HCT116 (cell line): ENCODE measurements around the gene GSTM5. TPM values are rescaled to one million over a fixed set of nuclear protein-coding genes. Genes with fewer than 3 reads are reported as not detected.
"Not testable (repeated sequence)": the region's sequence is repeated elsewhere in the genome, so short reads cannot be mapped to it uniquely, and the experiment has no call there.

Experiments
- ATAC-seq: fragments of 200-7000 bp; cut with Tn5 transposase; 2 replicates; pipeline ENCODE4 v1.9.1; 2020; ENCODE audit warnings: mild to moderate bottlenecking, moderate library complexity
- BruUV-seq: library from RNA; stranded (reverse); fragments of 400-500 nt; replicated peaks from 2 replicates; lab custom pipeline; 2021; lab: Mats Ljungman, UMichigan
- CTCF ChIA-PET: fragments of 300-600 bp; sonication (Branson Sonifier 250); formaldehyde crosslinking; loops from one replicate; lab custom pipeline; 2021; ENCODE audit warnings: antibody characterized with exemption; lab: Charles Lee
- POLR2A ChIA-PET: fragments of 300-600, 350-600 bp; sonication (Branson Sonifier 250); formaldehyde crosslinking; loops from one replicate; lab custom pipeline; 2021; ENCODE audit warnings: antibody characterized with exemption; lab: Charles Lee
- RAD21 ChIA-PET, 2 experiments: fragments of 300-600 bp; sonication (Branson Sonifier 250); formaldehyde crosslinking; loops; one replicate each; lab custom pipeline; 2023; ENCODE audit warnings: low total read pairs in 2 of 2; ENCODE audit not compliant: uncharacterized antibody in 2 of 2, unreplicated experiment in 2 of 2, low non-redundant PET in 1 of 2; lab: Charles Lee
- DNase-seq: peaks from one replicate; pipeline ENCODE4 v3.0.0-alpha.2; 2010; ENCODE audit warnings: low read depth, low spot score
- H2AFZ ChIP-seq: fragments of 200-600 bp; shearing (Covaris generic), sonication (generic); 2 replicates; pipeline ENCODE4 v1.6.1; 2017; ENCODE audit warnings: low read depth, mixed run types, mixed read lengths, antibody characterized with exemption, low read length; ENCODE audit not compliant: poor library complexity, severe bottlenecking
- H3K27ac ChIP-seq: 2 replicates; pipeline ENCODE4 v1.5.1; 2012; ENCODE audit warnings: low read depth, low read length
- H3K27me3 ChIP-seq: fragments of 200-600 bp; sonication (generic); 2 replicates; pipeline ENCODE4 v1.6.1; 2016; ENCODE audit warnings: mixed run types, low read length, mixed read lengths; ENCODE audit not compliant: insufficient read depth
- H3K36me3 ChIP-seq, 2 experiments: fragments of 200-500 bp in 1 of 2; fragments of 200-600 bp in 1 of 2; sonication (Bioruptor generic) in 1 of 2; sonication (generic) in 1 of 2; 2 replicates each; pipeline versions ENCODE4 v1.5.1 to v1.6.1; 2014 to 2016; ENCODE audit warnings: low read length in 2 of 2, inconsistent platforms in 1 of 2, mixed read lengths in 1 of 2, mixed run types in 1 of 2; ENCODE audit not compliant: insufficient read depth in 2 of 2, control insufficient read depth in 1 of 2
- H3K4me1 ChIP-seq, 2 experiments: fragments of 200-600 bp in 1 of 2; sonication (generic) in 1 of 2; 2 replicates each; pipeline versions ENCODE4 v1.5.1 to v1.6.1; 2012 to 2017; ENCODE audit warnings: low read length in 2 of 2, inconsistent platforms in 1 of 2, mild to moderate bottlenecking in 1 of 2, mixed read lengths in 1 of 2, mixed run types in 1 of 2, moderate library complexity in 1 of 2; ENCODE audit not compliant: insufficient read depth in 2 of 2, control insufficient read depth in 1 of 2
- H3K4me2 ChIP-seq: fragments of 200-600 bp; sonication (generic); 2 replicates; pipeline ENCODE4 v1.6.1; 2017; ENCODE audit warnings: mixed run types, low read length, mixed read lengths
- H3K4me3 ChIP-seq, 2 experiments: fragments of 200-600 bp in 1 of 2; sonication (generic) in 1 of 2; replicated peaks in 1 of 2; 2 replicates each; pipeline ENCODE4 v1.5.1; 2011 to 2016; ENCODE audit warnings: low read length in 2 of 2, control low read depth in 1 of 2, low read depth in 1 of 2, mild to moderate bottlenecking in 1 of 2, mixed read lengths in 1 of 2, mixed run types in 1 of 2
- H3K79me2 ChIP-seq: fragments of 200-600 bp; sonication (generic); 2 replicates; pipeline ENCODE4 v1.6.1; 2017; ENCODE audit warnings: mild to moderate bottlenecking, mixed run types, low read length, moderate library complexity, mixed read lengths; ENCODE audit not compliant: insufficient read depth
- H3K9ac ChIP-seq: fragments of 200-600 bp; sonication (generic); 2 replicates; pipeline ENCODE4 v1.6.1; 2016; ENCODE audit warnings: low read length, mixed read lengths
- H3K9me2 ChIP-seq: fragments of 200-600 bp; sonication (generic), shearing (Covaris generic); 2 replicates; pipeline ENCODE4 v1.6.1; 2017; ENCODE audit warnings: mixed run types, mild to moderate bottlenecking, moderate library complexity; ENCODE audit not compliant: insufficient read depth
- H3K9me3 ChIP-seq, 2 experiments: fragments of 200-500 bp in 1 of 2; fragments of 200-600 bp in 1 of 2; sonication (Bioruptor generic) in 1 of 2; sonication (generic) in 1 of 2; 2 replicates each; pipeline ENCODE4 v1.6.1; 2014 to 2017; ENCODE audit warnings: low read length in 2 of 2, mixed read lengths in 2 of 2, inconsistent platforms in 1 of 2, low read depth in 1 of 2, mild to moderate bottlenecking in 1 of 2, mixed run types in 1 of 2, moderate library complexity in 1 of 2; ENCODE audit not compliant: control insufficient read depth in 1 of 2, insufficient read depth in 1 of 2
- H4K20me1 ChIP-seq: fragments of 200-600 bp; sonication (generic), shearing (Covaris generic); 2 replicates; pipeline ENCODE4 v1.6.1; 2017; ENCODE audit warnings: mixed run types, mild to moderate bottlenecking, moderate library complexity; ENCODE audit not compliant: insufficient read depth
- CBX3 ChIP-seq: IDR thresholded peaks from 2 replicates; pipeline ENCODE4 v1.6.1; 2012; ENCODE audit warnings: low read depth
- CEBPB ChIP-seq: IDR thresholded peaks from 2 replicates; pipeline ENCODE4 v1.6.1; 2012; ENCODE audit warnings: low read depth
- ELF1 ChIP-seq: IDR thresholded peaks from 2 replicates; pipeline ENCODE4 v1.6.1; 2012; ENCODE audit warnings: low read depth, borderline replicate concordance
- EZH2 ChIP-seq: fragments of 200-600 bp; sonication (generic); IDR thresholded peaks from 2 replicates; pipeline ENCODE4 v1.6.1; 2017; ENCODE audit warnings: antibody characterized with exemption, mixed run types
- POLR2A ChIP-seq: IDR thresholded peaks from 2 replicates; pipeline ENCODE4 v1.7.0; 2011; ENCODE audit warnings: borderline replicate concordance; ENCODE audit not compliant: insufficient read depth, insufficient read length; ENCODE audit errors: extremely low read depth
- POLR2AphosphoS5 ChIP-seq: IDR thresholded peaks from 2 replicates; pipeline ENCODE4 v1.6.1; 2011; ENCODE audit warnings: mild to moderate bottlenecking, low read depth, low read length, moderate library complexity
- SP1 ChIP-seq: IDR thresholded peaks from 2 replicates; pipeline ENCODE4 v1.6.1; 2012; ENCODE audit warnings: low read depth
- SRF ChIP-seq: IDR thresholded peaks from 2 replicates; pipeline ENCODE4 v1.6.1; 2012; ENCODE audit warnings: low read depth
- TCF7L2 ChIP-seq: IDR thresholded peaks from 2 replicates; pipeline ENCODE4 v1.7.0; 2011; ENCODE audit warnings: borderline replicate concordance, inconsistent platforms; ENCODE audit not compliant: insufficient read depth, insufficient read length; ENCODE audit errors: extremely low read depth
- YY1 ChIP-seq: IDR thresholded peaks from 2 replicates; pipeline ENCODE4 v1.6.1; 2011; ENCODE audit warnings: low read length, low read depth, moderate library complexity, mild to moderate bottlenecking; ENCODE audit not compliant: insufficient replicate concordance; ENCODE audit errors: extremely low read depth
- intact Hi-C: fragments of 100-400 bp; cut with micrococcal nuclease; formaldehyde crosslinking; loops from 2 replicates; pipeline ENCODE4 v1.10.0; 2022
- total RNA-seq: library from RNA; stranded (reverse); gene quantifications from one replicate; pipeline ENCODE4 v1.2.1, GENCODE V29; 2021; ENCODE audit not compliant: unreplicated experiment
- TF ChIP-seq, protein P1 (sequence below): IDR thresholded peaks from 2 replicates; pipeline ENCODE4 v1.6.1; 2012
- TF ChIP-seq, protein P2 (sequence below), 3 experiments: fragments of 200-600 bp in 1 of 3; sonication (generic) in 1 of 3; IDR thresholded peaks in 2 of 3; conservative IDR thresholded peaks in 1 of 3; 2 replicates each; pipeline ENCODE4 v1.5.1; 2012 to 2017; ENCODE audit warnings: low read depth in 2 of 3, low read length in 2 of 3, antibody characterized with exemption in 1 of 3, borderline replicate concordance in 1 of 3, control low read depth in 1 of 3, mild to moderate bottlenecking in 1 of 3, mixed read lengths in 1 of 3, mixed run types in 1 of 3, moderate library complexity in 1 of 3; ENCODE audit not compliant: insufficient read depth in 1 of 3

GSTM5 gene
- total RNA-seq, 1 experiment from 2014 or later, result not detected

DNA sequence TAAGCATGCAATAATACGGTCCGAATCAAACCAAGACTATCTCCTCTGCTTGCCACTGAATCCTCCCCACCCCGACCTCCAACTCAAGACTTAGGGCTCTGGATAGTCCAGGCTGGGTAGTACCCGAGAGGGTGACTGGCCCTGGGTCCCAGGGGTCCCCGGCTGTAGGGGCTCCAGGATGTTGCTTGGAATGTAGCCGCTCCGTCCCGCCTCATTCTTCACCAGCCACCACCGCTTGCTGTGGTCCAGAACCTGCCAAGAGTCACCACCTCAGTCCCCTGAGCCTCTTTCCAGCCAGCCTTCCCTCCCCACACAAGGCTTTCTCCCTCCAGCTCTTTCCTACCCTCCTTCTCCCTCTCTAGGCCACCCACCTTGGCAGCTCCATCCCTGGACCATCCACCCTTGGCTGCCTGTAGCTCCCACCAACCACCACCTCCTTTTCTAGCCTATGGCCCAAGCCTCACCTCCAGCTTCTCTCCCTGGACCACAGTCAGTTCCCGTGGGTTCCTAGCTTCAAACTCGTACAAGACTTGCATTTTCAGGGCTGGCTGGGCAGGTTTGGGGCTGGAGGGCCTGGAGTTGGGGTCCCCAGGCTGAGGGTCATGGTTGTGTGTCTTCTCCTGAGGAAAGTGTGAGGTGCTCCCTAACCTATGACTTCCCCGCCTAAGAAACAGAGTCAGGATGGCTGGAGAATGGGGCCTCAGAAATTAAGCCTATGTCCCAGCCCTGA lies 39.6 kb downstream of the GSTM5 start (continued):
- no peak for TF ChIP-seq YY1
- TF ChIP-seq ELF1, result no peak
- TF ChIP-seq POLR2A, result no peak
- TF ChIP-seq CEBPB, result no peak
- TF ChIP-seq POLR2AphosphoS5, result no peak
- TF ChIP-seq, protein P1, sequence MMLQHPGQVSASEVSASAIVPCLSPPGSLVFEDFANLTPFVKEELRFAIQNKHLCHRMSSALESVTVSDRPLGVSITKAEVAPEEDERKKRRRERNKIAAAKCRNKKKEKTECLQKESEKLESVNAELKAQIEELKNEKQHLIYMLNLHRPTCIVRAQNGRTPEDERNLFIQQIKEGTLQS, result no peak
- TF ChIP-seq, protein P2, sequence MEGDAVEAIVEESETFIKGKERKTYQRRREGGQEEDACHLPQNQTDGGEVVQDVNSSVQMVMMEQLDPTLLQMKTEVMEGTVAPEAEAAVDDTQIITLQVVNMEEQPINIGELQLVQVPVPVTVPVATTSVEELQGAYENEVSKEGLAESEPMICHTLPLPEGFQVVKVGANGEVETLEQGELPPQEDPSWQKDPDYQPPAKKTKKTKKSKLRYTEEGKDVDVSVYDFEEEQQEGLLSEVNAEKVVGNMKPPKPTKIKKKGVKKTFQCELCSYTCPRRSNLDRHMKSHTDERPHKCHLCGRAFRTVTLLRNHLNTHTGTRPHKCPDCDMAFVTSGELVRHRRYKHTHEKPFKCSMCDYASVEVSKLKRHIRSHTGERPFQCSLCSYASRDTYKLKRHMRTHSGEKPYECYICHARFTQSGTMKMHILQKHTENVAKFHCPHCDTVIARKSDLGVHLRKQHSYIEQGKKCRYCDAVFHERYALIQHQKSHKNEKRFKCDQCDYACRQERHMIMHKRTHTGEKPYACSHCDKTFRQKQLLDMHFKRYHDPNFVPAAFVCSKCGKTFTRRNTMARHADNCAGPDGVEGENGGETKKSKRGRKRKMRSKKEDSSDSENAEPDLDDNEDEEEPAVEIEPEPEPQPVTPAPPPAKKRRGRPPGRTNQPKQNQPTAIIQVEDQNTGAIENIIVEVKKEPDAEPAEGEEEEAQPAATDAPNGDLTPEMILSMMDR (IDR thresholded peaks at IDR 0.05 in 2 of 3, conservative IDR thresholded peaks at IDR 0.05 in 1 of 3; ENCODE audit: borderline replicate concordance in 1 of 3, insufficient read depth in 1 of 3, low read depth in 2 of 3, low read length in 2 of 3), result no peak
- TF ChIP-seq TCF7L2, result no peak

DNA sequence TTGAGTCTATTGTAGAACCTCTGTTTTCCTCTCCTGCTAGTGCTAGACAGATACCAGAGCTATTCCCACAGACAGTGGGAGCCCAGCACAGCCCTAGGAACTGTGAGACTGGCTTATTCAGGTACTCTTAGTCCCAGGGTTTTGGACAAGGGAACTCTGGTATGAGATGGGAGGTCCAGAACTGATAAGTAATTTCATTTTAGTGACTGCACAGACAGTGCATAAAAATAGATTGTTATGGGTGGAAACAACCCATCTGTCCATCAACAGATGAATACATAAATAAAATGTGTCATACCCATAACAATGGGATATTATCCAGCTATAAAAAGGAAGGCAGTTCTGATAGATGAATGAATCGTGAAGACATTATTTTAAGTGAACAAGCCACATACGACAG lies 42.7 kb downstream of the GSTM5 start:
- TF ChIP-seq EZH2 (no peak), CBX3 (no peak), SRF (no peak), SP1 (no peak)
- H3K4me1 ChIP-seq, result no peaks in the 10 kb centered on the region
- BruUV-seq, result no TSS peak
- no peak overlapping the region for H3K27ac ChIP-seq
- H3K9me3 ChIP-seq, result no peaks in the 10 kb centered on the region
- no peaks in the 10 kb centered on the region for H3K36me3 ChIP-seq
- H3K9ac ChIP-seq, result no peak overlapping the region
- no peak for ATAC-seq
- no peak overlapping the region for H3K4me3 ChIP-seq
- no peaks in the 10 kb centered on the region for H3K79me2 ChIP-seq
- no peaks in the 10 kb centered on the region for H4K20me1 ChIP-seq
- H3K9me2 ChIP-seq, result no peaks in the 10 kb centered on the region
- CTCF ChIA-PET, result no interaction called here
- POLR2A ChIA-PET, result no interaction called here
- no peak overlapping the region for H2AFZ ChIP-seq
- no peak overlapping the region for H3K4me2 ChIP-seq
- intact Hi-C loops, result no loop called here
- DNase-seq, result no peak
- H3K27me3 ChIP-seq, result no peaks in the 10 kb centered on the region
- RAD21 ChIA-PET, result no interaction called here

DNA sequence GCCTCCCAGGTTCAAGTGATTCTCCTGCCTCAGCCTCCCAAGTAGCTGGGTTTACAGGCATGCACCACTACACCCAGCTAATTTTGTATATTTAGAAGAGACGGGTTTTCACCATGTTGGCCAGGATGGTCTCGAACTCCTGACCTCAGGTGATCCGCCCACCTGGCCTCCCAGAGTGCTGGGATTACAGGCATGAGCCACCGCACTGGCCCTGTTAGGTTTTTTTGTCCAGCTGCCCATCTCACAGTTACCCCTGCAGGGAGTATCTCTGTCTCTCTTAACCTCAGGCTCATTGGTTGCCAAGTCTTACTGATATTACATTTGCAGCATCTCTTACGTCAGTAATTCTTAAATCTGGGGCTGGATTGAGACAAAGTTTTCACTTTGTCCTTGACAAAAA lies 44.3 kb downstream of the GSTM5 start:
- H3K4me2 ChIP-seq, CTCF ChIA-PET, intact Hi-C loops, POLR2A ChIA-PET, BruUV-seq, H2AFZ ChIP-seq, ATAC-seq, RAD21 ChIA-PET, H3K9me3 ChIP-seq, H4K20me1 ChIP-seq, H3K79me2 ChIP-seq, H3K9ac ChIP-seq, H3K4me3 ChIP-seq, H3K27ac ChIP-seq, H3K4me1 ChIP-seq, H3K9me2 ChIP-seq, DNase-seq, H3K36me3 ChIP-seq, H3K27me3 ChIP-seq: not testable (repeated sequence)
